ENCODE measurements around the gene SH3RF3. TPM values are rescaled to one million over a fixed set of nuclear protein-coding genes. Genes with fewer than 3 reads are reported as not detected.

SH3RF3 gene
- total and polyA plus RNA-seq, 12 donors, result 0.72 to 19.1 (median 12.2) TPM

DNA sequence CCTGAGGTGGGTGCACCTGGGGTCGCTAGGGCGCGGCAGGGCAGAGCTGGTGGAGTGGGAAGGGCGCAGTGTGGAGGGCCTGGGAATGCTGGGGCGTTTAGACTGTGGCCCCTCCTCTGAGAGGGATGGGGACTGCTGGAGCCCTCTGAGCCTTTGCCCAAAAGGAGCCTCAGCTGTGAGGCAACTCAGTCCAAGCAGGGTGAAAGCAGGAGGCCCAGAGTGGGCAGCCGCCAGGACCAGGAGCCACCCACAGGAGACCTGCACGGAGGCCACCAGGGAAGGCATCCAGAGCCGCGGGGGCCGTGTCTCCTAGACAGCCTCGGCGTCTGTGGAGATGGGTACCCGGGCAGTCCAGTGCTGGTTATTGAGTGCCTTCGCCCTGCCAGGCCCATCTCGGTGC is 369.9 kb downstream of the SH3RF3 start:
- Histone ChIP-seq H3K27me3 (no peaks in the 10 kb centered on the region), H3K9me3 (replicated peaks in 1 of 3) (no peaks in the 10 kb centered on the region), H3K27ac (no peak overlapping the region), H3K36me3 (replicated peaks in 1 of 2) (no peaks in the 10 kb centered on the region), H3K4me3 (no peak overlapping the region), H3K4me1 (replicated peaks in 1 of 2) (no peaks in the 10 kb centered on the region)
- no peak for DNase-seq
- 90 to 98% (median 94%) methylated on average over 7 to 15 of the region's 15 CpGs for WGBS, 4 donors
- no peak for TF ChIP-seq CTCF (IDR thresholded peaks at IDR 0.05)
- TF ChIP-seq POLR2A (IDR thresholded peaks at IDR 0.05), result no peak
- intact Hi-C loops (cut with DNase I), result no loop called here

DNA sequence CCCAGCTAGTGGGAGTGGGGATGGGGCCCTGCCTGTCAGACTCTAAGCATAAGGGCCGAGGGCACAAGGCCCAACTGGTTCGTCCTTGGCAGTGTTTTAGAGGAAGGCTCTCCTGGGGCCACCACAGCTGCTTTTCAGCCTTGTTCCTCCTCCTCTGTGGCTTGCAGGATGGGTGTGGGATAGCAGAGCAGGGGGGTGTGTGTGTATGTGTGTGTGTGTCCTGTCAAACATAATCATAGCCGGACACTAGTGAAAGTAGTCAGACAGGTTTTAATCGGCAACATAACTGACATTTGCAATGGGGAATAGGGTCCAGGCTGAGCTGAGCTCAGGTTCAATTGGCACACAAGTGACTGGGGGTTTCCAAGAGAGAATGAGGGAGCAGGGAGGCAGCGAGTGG is 370.6 kb downstream of the SH3RF3 start:
- intact Hi-C loops (cut with DNase I), result no loop called here
- Histone ChIP-seq H3K9me3 (replicated peaks in 1 of 3) (no peaks in the 10 kb centered on the region), H3K4me3 (no peak overlapping the region), H3K27ac (no peak overlapping the region), H3K36me3 (replicated peaks in 1 of 2) (no peaks in the 10 kb centered on the region), H3K27me3 (no peaks in the 10 kb centered on the region), H3K4me1 (replicated peaks in 1 of 2) (no peaks in the 10 kb centered on the region)
- WGBS, 4 donors, result 62 to 95% (median 76%) methylated on average over 3 to 5 of the region's 5 CpGs
- TF ChIP-seq POLR2A (IDR thresholded peaks at IDR 0.05), result no peak
- TF ChIP-seq CTCF (IDR thresholded peaks at IDR 0.05), result no peak
- DNase-seq, result no peak

DNA sequence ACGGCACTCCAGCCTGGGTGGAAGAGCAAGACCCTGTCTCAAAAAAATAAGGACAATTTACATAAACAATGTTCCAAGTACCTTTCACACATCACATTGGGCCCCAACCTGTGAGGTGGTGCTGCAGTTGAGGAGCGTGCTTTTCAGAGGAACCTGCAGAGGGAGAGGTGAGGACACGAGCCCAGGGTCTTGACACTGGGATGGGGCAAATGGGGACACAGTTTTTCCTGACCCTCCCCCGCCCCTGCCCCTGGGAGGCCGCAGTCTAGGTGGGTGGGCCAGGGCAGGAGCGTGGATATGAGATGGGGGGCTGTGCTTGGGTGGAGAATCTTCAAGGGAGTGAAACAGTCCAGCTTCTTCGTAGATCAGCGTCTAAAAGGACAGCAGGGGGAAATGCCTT is 371.9 kb downstream of the SH3RF3 start:
- DNase-seq, result no peak
- Histone ChIP-seq H3K27ac (no peak overlapping the region), H3K4me1 (replicated peaks in 1 of 2) (no peaks in the 10 kb centered on the region), H3K4me3 (no peak overlapping the region), H3K9me3 (replicated peaks in 1 of 3) (no peaks in the 10 kb centered on the region), H3K36me3 (replicated peaks in 1 of 2) (no peaks in the 10 kb centered on the region), H3K27me3 (no peaks in the 10 kb centered on the region)
- intact Hi-C loops (cut with DNase I), result no loop called here
- 92 to 99% (median 95%) methylated on average over 7 to 8 of the region's 8 CpGs for WGBS, 4 donors
- no peak for TF ChIP-seq CTCF (IDR thresholded peaks at IDR 0.05)
- TF ChIP-seq POLR2A (IDR thresholded peaks at IDR 0.05), result no peak

- Histone ChIP-seq H3K27ac (no peak overlapping the region), H3K36me3 (replicated peaks in 1 of 2) (no peaks in the 10 kb centered on the region), H3K4me1 (replicated peaks in 1 of 2) (no peaks in the 10 kb centered on the region), H3K9me3 (replicated peaks in 1 of 3) (no peaks in the 10 kb centered on the region), H3K27me3 (no peaks in the 10 kb centered on the region), H3K4me3 (no peak overlapping the region)
- DNase-seq, result no peak
- no peak for TF ChIP-seq CTCF (IDR thresholded peaks at IDR 0.05)
- TF ChIP-seq POLR2A (IDR thresholded peaks at IDR 0.05), result no peak
- WGBS, 4 donors, result 93 to 97% (median 95%) methylated on average over 21 of the region's 21 CpGs
- intact Hi-C loops (cut with DNase I), result no loop called here
Measured at GRCh38 chr2:109501461-109501860, 372.5 kb downstream of the SH3RF3 start.

Measured in adrenal gland (tissue), 12 donors.